Gastrocnemius medialis (tissue), 4 donors: ENCODE data around the gene GRIK4. TPM values are rescaled to one million over a fixed set of nuclear protein-coding genes. Genes with fewer than 3 reads are reported as not detected.

Source experiments
- ATAC-seq, 2 donors: fragments of 150-250 bp; one replicate each; pipeline ENCODE4 v1.9.1; 2016
- DNase-seq, 2 donors: peaks; one replicate each; pipeline ENCODE4 v3.0.0-alpha.2; 2019
- H3K27ac ChIP-seq, 4 donors: fragments of 200-600 bp; sonication (generic); 1 replicate in 1 of 4; 2 replicates in 3 of 4; pipeline ENCODE4 v1.5.1; 2016 to 2018; ENCODE audit warnings: mild to moderate bottlenecking in 2 of 4, moderate library complexity in 1 of 4
- H3K27me3 ChIP-seq, 3 donors: fragments of 200-600 bp; sonication (generic) in 2 of 3; 1 replicate in 1 of 3; 2 replicates in 2 of 3; pipeline versions ENCODE4 v1.5.1 to v1.6.0; 2016 to 2019; ENCODE audit warnings: mild to moderate bottlenecking in 1 of 3, moderate library complexity in 1 of 3
- H3K36me3 ChIP-seq, 2 donors: fragments of 200-600 bp; sonication (generic) in 1 of 2; one replicate each; pipeline ENCODE4 v1.5.1; 2017 to 2018
- H3K4me1 ChIP-seq, 2 donors: fragments of 200-600 bp; sonication (generic) in 1 of 2; one replicate each; pipeline ENCODE4 v1.5.1; 2016 to 2017; ENCODE audit warnings: mild to moderate bottlenecking in 2 of 2
- H3K4me3 ChIP-seq, 4 donors: fragments of 200-600 bp; sonication (generic) in 3 of 4; 1 replicate in 1 of 4; 2 replicates in 3 of 4; pipeline ENCODE4 v1.5.1; 2016 to 2019; ENCODE audit warnings: mild to moderate bottlenecking in 2 of 4
- H3K9me3 ChIP-seq, 3 donors: fragments of 200-600 bp; sonication (generic) in 2 of 3; 1 replicate in 1 of 3; 2 replicates in 2 of 3; pipeline ENCODE4 v1.5.1; 2016 to 2019
- CTCF ChIP-seq, 5 experiments: fragments of 450-650 bp in 3 of 5; fragments of 200-600 bp in 2 of 5; sonication (generic) in 2 of 5; IDR thresholded peaks in 4 of 5; conservative IDR thresholded peaks in 1 of 5; 1 replicate in 4 of 5; 2 replicates in 1 of 5; pipeline ENCODE4 v1.5.1; 2016 to 2019; ENCODE audit warnings: antibody characterized with exemption in 5 of 5, mild to moderate bottlenecking in 3 of 5, moderate library complexity in 3 of 5
- POLR2A ChIP-seq, 2 donors: fragments of 450-650 bp; IDR thresholded peaks; one replicate each; pipeline ENCODE4 v1.6.1; 2017; ENCODE audit warnings: antibody characterized with exemption in 2 of 2, mild to moderate bottlenecking in 2 of 2, moderate library complexity in 2 of 2
- in situ Hi-C, 4 donors: fragments of 200-750 bp; cut with MboI; loops; one replicate each; pipeline versions ENCODE4 v1.15.0 to v1.8.0; 2017; ENCODE audit warnings: low sequenced_read_pairs in 4 of 4
- intact Hi-C: fragments of 100-400 bp; cut with DNase I; formaldehyde crosslinking; loops from one replicate; pipeline ENCODE4 v1.15.1; 2023; ENCODE audit warnings: low total_unique reads
- total RNA-seq, 4 donors: library from RNA; depleted of rRNA; stranded (reverse); fragments of >200 nt; gene quantifications; one replicate each; pipeline versions ENCODE4 v1.1.0 to v1.2.3, GENCODE V29; 2016

Gene GRIK4
- total RNA-seq, 4 donors from 2014 or later = 0.42 TPM; not detected in 3

GRCh38 chr11:120517801-120518291, 6.3 kb downstream of the GRIK4 start:
- Histone ChIP-seq H3K4me3 (no peak overlapping the region), H3K36me3 (no peaks in the 10 kb centered on the region), H3K4me1 (no peaks in the 10 kb centered on the region), H3K27ac (no peak overlapping the region), H3K27me3 (peaks cover under 1 to 9% (median 2%) of the 10 kb centered on the region in 3 donors), H3K9me3 (no peaks in the 10 kb centered on the region)
- DNase-seq (no peak), ATAC-seq (no peak)
- TF ChIP-seq POLR2A (IDR thresholded peaks at IDR 0.05) (no peak), CTCF (IDR thresholded peaks at IDR 0.05 in 4 of 5, conservative IDR thresholded peaks at IDR 0.05 in 1 of 5) (no peak)
- intact Hi-C loops (no loop called here), in situ Hi-C loops (loop anchor here (5.0 to 25.0 kb wide), 7 partner anchors 167 to 677 kb away; partner anchors contain the start of gene TECTA (in 2 of the 4))

GRCh38 chr11:120518356-120518755, 6.8 kb downstream of the GRIK4 start:
- ATAC-seq = no peak
- TF ChIP-seq CTCF (IDR thresholded peaks at IDR 0.05 in 4 of 5, conservative IDR thresholded peaks at IDR 0.05 in 1 of 5) (no peak), POLR2A (IDR thresholded peaks at IDR 0.05) (no peak)
- in situ Hi-C loops (loop anchor here (5.0 to 25.0 kb wide), 7 partner anchors 166 to 676 kb away; partner anchors contain the start of gene TECTA (in 2 of the 4)), intact Hi-C loops (no loop called here)
- DNase-seq = no peak
- H3K27ac ChIP-seq = no peak overlapping the region
- no peaks in the 10 kb centered on the region for H3K36me3 ChIP-seq
- H3K9me3 ChIP-seq = no peaks in the 10 kb centered on the region
- H3K4me3 ChIP-seq = no peak overlapping the region
- peaks cover 0 to 9% (median 3%) of the 10 kb centered on the region in 3 donors for H3K27me3 ChIP-seq
- no peaks in the 10 kb centered on the region for H3K4me1 ChIP-seq

GRCh38 chr11:120519474-120519873, 7.9 kb downstream of the GRIK4 start:
- no peak overlapping the region for H3K4me3 ChIP-seq
- H3K27ac ChIP-seq = no peak overlapping the region
- H3K27me3 ChIP-seq = peaks cover 0 to 9% (median 3%) of the 10 kb centered on the region in 3 donors
- H3K4me1 ChIP-seq = no peaks in the 10 kb centered on the region
- DNase-seq (no peak), ATAC-seq (no peak)
- intact Hi-C loops (loop anchor here (1.0 kb wide), 1 partner anchor 37 kb away; no protein-coding TSS in a partner anchor), in situ Hi-C loops (loop anchor here (5.0 to 25.0 kb wide), 7 partner anchors 165 to 675 kb away; partner anchors contain the start of gene TECTA (in 2 of the 4))
- no peaks in the 10 kb centered on the region for H3K36me3 ChIP-seq
- H3K9me3 ChIP-seq = no peaks in the 10 kb centered on the region
- TF ChIP-seq POLR2A (IDR thresholded peaks at IDR 0.05) (no peak), CTCF (IDR thresholded peaks at IDR 0.05 in 4 of 5, conservative IDR thresholded peaks at IDR 0.05 in 1 of 5) (no peak)

- intact Hi-C loops (no loop called here), in situ Hi-C loops (loop anchor here (25.0 kb wide), 4 partner anchors 417 to 667 kb away; partner anchors contain the start of gene TECTA (in 2 of the 4))
- ATAC-seq (no peak), DNase-seq (no peak)
- H3K4me1 ChIP-seq = no peaks in the 10 kb centered on the region
- no peak overlapping the region for H3K27ac ChIP-seq
- H3K27me3 ChIP-seq = peaks cover 0 to 9% (median 3%) of the 10 kb centered on the region in 3 donors
- no peaks in the 10 kb centered on the region for H3K36me3 ChIP-seq
- no peak overlapping the region for H3K4me3 ChIP-seq
- TF ChIP-seq POLR2A (IDR thresholded peaks at IDR 0.05) (no peak), CTCF (IDR thresholded peaks at IDR 0.05 in 4 of 5, conservative IDR thresholded peaks at IDR 0.05 in 1 of 5) (no peak)
- no peaks in the 10 kb centered on the region for H3K9me3 ChIP-seq
Measured at GRCh38 chr11:120520091-120520822, 8.7 kb downstream of the GRIK4 start.
